Subcutaneous abdominal adipose tissue (tissue), 5 donors: Measurements from ENCODE around the gene NR6A1.

Source experiments
- H3K27ac ChIP-seq: one replicate; pipeline ENCODE4 v1.7.0; 2013; ENCODE audit warnings: low read depth, mild to moderate bottlenecking, inconsistent platforms, low read length, moderate library complexity
- H3K27me3 ChIP-seq, 5 donors: one replicate each; pipeline ENCODE4 v1.7.0; 2013; ENCODE audit warnings: low read length in 5 of 5, inconsistent platforms in 1 of 5; ENCODE audit not compliant: control insufficient read depth in 5 of 5, insufficient read depth in 4 of 5
- H3K36me3 ChIP-seq, 5 donors: one replicate each; pipeline ENCODE4 v1.7.0; 2013; ENCODE audit warnings: low read length in 5 of 5; ENCODE audit not compliant: control insufficient read depth in 5 of 5, insufficient read depth in 5 of 5
- H3K4me1 ChIP-seq, 5 donors: one replicate each; pipeline ENCODE4 v1.7.0; 2013; ENCODE audit warnings: low read length in 5 of 5, mild to moderate bottlenecking in 3 of 5, moderate library complexity in 1 of 5; ENCODE audit not compliant: control insufficient read depth in 5 of 5, insufficient read depth in 5 of 5
- H3K4me3 ChIP-seq, 5 donors: one replicate each; pipeline ENCODE4 v1.7.0; 2013; ENCODE audit warnings: low read length in 5 of 5, low read depth in 1 of 5
- H3K9ac ChIP-seq, 5 donors: one replicate each; pipeline ENCODE4 v1.7.0; 2013; ENCODE audit warnings: low read length in 5 of 5, mild to moderate bottlenecking in 4 of 5, moderate library complexity in 3 of 5
- H3K9me3 ChIP-seq, 5 donors: one replicate each; pipeline ENCODE4 v1.7.0; 2013; ENCODE audit warnings: low read length in 5 of 5; ENCODE audit not compliant: control insufficient read depth in 5 of 5
- donor health status: healthy.
- donor health status: healthy.
- donor health status: healthy.
- donor health status: healthy.
- donor health status: healthy.

The NR6A1 gene

GRCh38 chr9:124717597-124717996, 53.5 kb downstream of the NR6A1 start:
- Histone ChIP-seq H3K27me3 (no peaks in the 10 kb centered on the region), H3K4me1 (peaks cover 0 to 16% (median 9%) of the 10 kb centered on the region in 5 donors), H3K36me3 (no peaks in the 10 kb centered on the region), H3K9ac (no peak overlapping the region), H3K9me3 (no peaks in the 10 kb centered on the region), H3K4me3 (no peak overlapping the region), H3K27ac (no peak overlapping the region)

- Histone ChIP-seq H3K27me3 (no peaks in the 10 kb centered on the region), H3K36me3 (no peaks in the 10 kb centered on the region), H3K4me3 (no peak overlapping the region), H3K4me1 (peaks cover 0 to 15% (median 9%) of the 10 kb centered on the region in 5 donors), H3K9me3 (no peaks in the 10 kb centered on the region), H3K9ac (no peak overlapping the region), H3K27ac (no peak overlapping the region)
These were observed 54.3 kb downstream of the NR6A1 start for GRCh38 chr9:124716808-124717207.

GRCh38 chr9:124710766-124711165, 60.3 kb downstream of the NR6A1 start:
- Histone ChIP-seq H3K9ac (no peak overlapping the region), H3K4me1 (no peaks in the 10 kb centered on the region), H3K27ac (no peak overlapping the region), H3K4me3 (no peak overlapping the region), H3K36me3 (no peaks in the 10 kb centered on the region), H3K9me3 (no peaks in the 10 kb centered on the region), H3K27me3 (no peaks in the 10 kb centered on the region)

- Histone ChIP-seq H3K36me3 (no peaks in the 10 kb centered on the region), H3K4me1 (no peaks in the 10 kb centered on the region), H3K9me3 (no peaks in the 10 kb centered on the region), H3K9ac (no peak overlapping the region), H3K27ac (no peak overlapping the region), H3K4me3 (no peak overlapping the region), H3K27me3 (no peaks in the 10 kb centered on the region)
These were observed 61.8 kb downstream of the NR6A1 start for GRCh38 chr9:124709292-124709690.

- no peaks in the 10 kb centered on the region for H3K36me3 ChIP-seq
- no peak overlapping the region for H3K9ac ChIP-seq
- no peaks in the 10 kb centered on the region for H3K4me1 ChIP-seq
- no peaks in the 10 kb centered on the region for H3K9me3 ChIP-seq
- H3K27me3 ChIP-seq = no peaks in the 10 kb centered on the region
- H3K27ac ChIP-seq = no peak overlapping the region
- H3K4me3 ChIP-seq = no peak overlapping the region
These were observed 62.3 kb downstream of the NR6A1 start for GRCh38 chr9:124708633-124709291.

- no peak overlapping the region for H3K9ac ChIP-seq
- no peaks in the 10 kb centered on the region for H3K36me3 ChIP-seq
- no peak overlapping the region for H3K27ac ChIP-seq
- H3K9me3 ChIP-seq = no peaks in the 10 kb centered on the region
- H3K27me3 ChIP-seq = no peaks in the 10 kb centered on the region
- H3K4me1 ChIP-seq = no peaks in the 10 kb centered on the region
- H3K4me3 ChIP-seq = no peak overlapping the region
These were observed 63.0 kb downstream of the NR6A1 start for GRCh38 chr9:124708074-124708473.

- H3K4me3 ChIP-seq = no peak overlapping the region
- H3K36me3 ChIP-seq = no peaks in the 10 kb centered on the region
- H3K4me1 ChIP-seq = no peaks in the 10 kb centered on the region
- H3K27me3 ChIP-seq = no peaks in the 10 kb centered on the region
- H3K9me3 ChIP-seq = no peaks in the 10 kb centered on the region
- no peak overlapping the region for H3K9ac ChIP-seq
- no peak overlapping the region for H3K27ac ChIP-seq
These were observed 63.4 kb downstream of the NR6A1 start for GRCh38 chr9:124707666-124708065.

GRCh38 chr9:124706685-124707084, 64.4 kb downstream of the NR6A1 start:
- Histone ChIP-seq H3K4me1 (no peaks in the 10 kb centered on the region), H3K4me3 (no peak overlapping the region), H3K9me3 (no peaks in the 10 kb centered on the region), H3K36me3 (no peaks in the 10 kb centered on the region), H3K9ac (no peak overlapping the region), H3K27me3 (no peaks in the 10 kb centered on the region), H3K27ac (no peak overlapping the region)

GRCh38 chr9:124699575-124699974, 71.5 kb downstream of the NR6A1 start:
- H3K36me3 ChIP-seq = no peaks in the 10 kb centered on the region
- no peak overlapping the region for H3K27ac ChIP-seq
- H3K27me3 ChIP-seq = no peaks in the 10 kb centered on the region
- H3K4me1 ChIP-seq = no peaks in the 10 kb centered on the region
- H3K9me3 ChIP-seq = no peaks in the 10 kb centered on the region
- H3K4me3 ChIP-seq = no peak overlapping the region
- H3K9ac ChIP-seq = no peak overlapping the region

GRCh38 chr9:124698265-124698664, 72.8 kb downstream of the NR6A1 start:
- Histone ChIP-seq H3K9me3 (no peaks in the 10 kb centered on the region), H3K9ac (no peak overlapping the region), H3K36me3 (no peaks in the 10 kb centered on the region), H3K27me3 (no peaks in the 10 kb centered on the region), H3K4me3 (no peak overlapping the region), H3K4me1 (no peaks in the 10 kb centered on the region), H3K27ac (no peak overlapping the region)
